ENCODE data around the gene SYT9. TPM values are rescaled to one million over a fixed set of nuclear protein-coding genes. Genes with fewer than 3 reads are reported as not detected.

SYT9 gene
- total RNA-seq, 2 donors from 2014 or later: 0.05 to 0.07 TPM

GRCh38 chr11:7430496-7430895 lies 178.8 kb downstream of the SYT9 start:
- Histone ChIP-seq H3K27ac (no peak overlapping the region), H3K36me3 (no peaks in the 10 kb centered on the region), H3K4me1 (no peaks in the 10 kb centered on the region), H3K9me3 (no peaks in the 10 kb centered on the region), H3K4me3 (no peak overlapping the region), H3K27me3 (no peaks in the 10 kb centered on the region), H3K9ac (ENCODE audit: low read depth in 2 of 2, low read length in 2 of 2) (no peak overlapping the region)
- no peak for DNase-seq
- TF ChIP-seq CTCF (IDR thresholded peaks at IDR 0.05): no peak
- intact Hi-C loops (cut with DNase I): no loop called here

GRCh38 chr11:7435176-7435575 lies 183.5 kb downstream of the SYT9 start:
- Histone ChIP-seq H3K4me1 (no peaks in the 10 kb centered on the region), H3K4me3 (no peak overlapping the region), H3K36me3 (no peaks in the 10 kb centered on the region), H3K9me3 (no peaks in the 10 kb centered on the region), H3K9ac (ENCODE audit: low read depth in 2 of 2, low read length in 2 of 2) (no peak overlapping the region), H3K27me3 (no peaks in the 10 kb centered on the region), H3K27ac (no peak overlapping the region)
- intact Hi-C loops (cut with DNase I): no loop called here
- DNase-seq: no peak
- no peak for TF ChIP-seq CTCF (IDR thresholded peaks at IDR 0.05)

GRCh38 chr11:7436146-7436545 lies 184.4 kb downstream of the SYT9 start:
- no peaks in the 10 kb centered on the region for H3K4me1 ChIP-seq
- no peaks in the 10 kb centered on the region for H3K36me3 ChIP-seq
- TF ChIP-seq CTCF (IDR thresholded peaks at IDR 0.05): no peak
- no peak overlapping the region for H3K27ac ChIP-seq
- no peaks in the 10 kb centered on the region for H3K9me3 ChIP-seq
- no peak overlapping the region for H3K9ac ChIP-seq (ENCODE audit: low read depth in 2 of 2, low read length in 2 of 2)
- intact Hi-C loops (cut with DNase I): no loop called here
- DNase-seq: no peak
- H3K4me3 ChIP-seq: no peak overlapping the region
- no peaks in the 10 kb centered on the region for H3K27me3 ChIP-seq

- TF ChIP-seq CTCF (IDR thresholded peaks at IDR 0.05): no peak
- Histone ChIP-seq H3K4me1 (no peaks in the 10 kb centered on the region), H3K9me3 (no peaks in the 10 kb centered on the region), H3K27me3 (no peaks in the 10 kb centered on the region), H3K9ac (ENCODE audit: low read depth in 2 of 2, low read length in 2 of 2) (no peak overlapping the region), H3K27ac (no peak overlapping the region), H3K36me3 (no peaks in the 10 kb centered on the region), H3K4me3 (no peak overlapping the region)
- DNase-seq: no peak
- intact Hi-C loops (cut with DNase I): no loop called here
These were observed 185.0 kb downstream of the SYT9 start for GRCh38 chr11:7436657-7437056.

- no peaks in the 10 kb centered on the region for H3K27me3 ChIP-seq
- no peak for TF ChIP-seq CTCF (IDR thresholded peaks at IDR 0.05)
- intact Hi-C loops (cut with DNase I): no loop called here
These were observed 186.0 kb downstream of the SYT9 start for GRCh38 chr11:7437696-7438095.

More at GRCh38 chr11:7437696-7438095, 186.0 kb downstream of the SYT9 start:
- Histone ChIP-seq H3K9me3 (no peaks in the 10 kb centered on the region), H3K4me3 (no peak overlapping the region), H3K9ac (ENCODE audit: low read depth in 2 of 2, low read length in 2 of 2) (no peak overlapping the region), H3K36me3 (no peaks in the 10 kb centered on the region), H3K4me1 (no peaks in the 10 kb centered on the region), H3K27ac (no peak overlapping the region)
- no peak for DNase-seq

All from colonic mucosa (tissue), 4 donors.